COLO668 (cell line): ENCODE results near the gene MISP.

ENCODE experiments used
- DNase-seq: peaks from one replicate; lab custom pipeline; 2025; ENCODE audit not compliant: unreplicated experiment; lab: John Stamatoyannopoulos, UW

The MISP gene

DNA sequence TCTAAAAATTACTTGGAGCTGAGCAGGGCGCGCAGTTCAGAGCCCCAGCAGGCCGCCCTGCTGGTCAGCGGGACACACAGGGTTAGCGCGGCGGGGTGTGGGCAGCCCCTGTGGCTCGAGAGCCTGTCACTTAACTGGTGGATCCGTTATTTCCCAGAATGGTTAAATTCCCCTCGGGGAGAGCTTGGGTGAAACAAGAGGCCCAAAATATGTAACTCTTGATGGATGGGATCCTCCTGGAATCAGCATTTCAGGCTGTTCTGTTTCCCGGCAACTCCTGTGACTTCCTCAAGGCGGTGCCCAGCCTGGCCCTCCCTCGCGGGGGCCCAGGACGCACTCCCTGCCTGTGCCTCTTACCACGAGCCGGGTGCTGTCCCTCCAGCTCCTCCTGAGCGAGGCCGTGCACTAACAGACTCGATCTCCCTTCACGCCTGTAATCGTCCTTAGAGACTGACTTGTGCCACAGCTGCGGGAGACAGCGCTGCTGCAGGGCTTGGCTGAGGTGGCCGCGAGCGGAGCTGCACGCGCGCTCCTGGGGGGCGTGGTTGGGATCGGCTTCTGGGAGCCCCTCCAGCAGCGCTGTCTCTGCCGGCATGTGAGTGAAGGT, 56.0 kb downstream of the MISP start:
- DNase-seq = no peak

DNA sequence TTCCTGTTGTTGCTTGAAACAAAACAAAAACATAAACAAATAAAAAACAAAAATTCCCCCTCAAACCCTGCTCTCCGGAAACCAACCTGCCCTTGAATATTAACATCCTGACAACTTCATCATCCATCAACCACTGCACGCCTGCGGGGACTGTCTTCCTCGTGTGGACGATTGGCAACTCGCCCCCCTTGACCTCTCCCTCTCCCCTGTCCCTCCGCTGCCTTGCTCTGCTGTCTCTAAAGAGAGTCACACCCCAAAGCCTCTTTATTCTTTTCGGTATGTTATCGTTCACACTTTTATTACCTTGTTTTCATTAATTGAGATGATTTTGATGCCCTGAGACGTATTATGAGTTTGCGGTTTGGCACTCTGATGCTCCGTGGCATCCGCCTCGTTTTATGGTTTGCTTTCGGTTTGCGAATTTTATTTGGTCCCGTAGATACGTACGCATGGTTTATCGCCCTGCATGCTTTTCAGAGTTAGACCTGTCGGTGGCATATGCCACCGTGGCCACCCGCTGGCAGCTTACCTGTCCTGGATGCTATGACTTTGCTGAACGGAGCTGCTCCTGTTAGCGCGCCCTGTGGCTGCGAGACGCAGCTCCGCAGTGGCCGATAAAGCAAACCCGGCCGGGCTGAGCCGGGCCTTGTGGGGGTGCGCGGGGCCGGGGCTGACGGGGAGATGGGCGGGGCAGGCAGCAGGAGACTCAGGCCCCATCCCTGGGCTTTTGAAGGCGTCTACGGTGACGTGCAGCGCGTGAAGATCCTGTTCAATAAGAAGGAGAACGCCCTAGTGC, 56.9 kb downstream of the MISP start:
- DNase-seq = no peak

DNA sequence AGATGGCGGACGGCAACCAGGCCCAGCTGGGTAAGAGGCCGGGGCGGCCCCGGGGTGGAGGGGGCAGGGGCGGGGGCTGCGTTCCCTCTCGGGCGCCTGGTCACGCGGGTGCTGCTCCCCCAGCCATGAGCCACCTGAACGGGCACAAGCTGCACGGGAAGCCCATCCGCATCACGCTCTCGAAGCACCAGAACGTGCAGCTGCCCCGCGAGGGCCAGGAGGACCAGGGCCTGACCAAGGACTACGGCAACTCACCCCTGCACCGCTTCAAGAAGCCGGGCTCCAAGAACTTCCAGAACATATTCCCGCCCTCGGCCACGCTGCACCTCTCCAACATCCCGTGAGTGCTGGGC, 57.5 kb downstream of the MISP start:
- DNase-seq = no peak

DNA sequence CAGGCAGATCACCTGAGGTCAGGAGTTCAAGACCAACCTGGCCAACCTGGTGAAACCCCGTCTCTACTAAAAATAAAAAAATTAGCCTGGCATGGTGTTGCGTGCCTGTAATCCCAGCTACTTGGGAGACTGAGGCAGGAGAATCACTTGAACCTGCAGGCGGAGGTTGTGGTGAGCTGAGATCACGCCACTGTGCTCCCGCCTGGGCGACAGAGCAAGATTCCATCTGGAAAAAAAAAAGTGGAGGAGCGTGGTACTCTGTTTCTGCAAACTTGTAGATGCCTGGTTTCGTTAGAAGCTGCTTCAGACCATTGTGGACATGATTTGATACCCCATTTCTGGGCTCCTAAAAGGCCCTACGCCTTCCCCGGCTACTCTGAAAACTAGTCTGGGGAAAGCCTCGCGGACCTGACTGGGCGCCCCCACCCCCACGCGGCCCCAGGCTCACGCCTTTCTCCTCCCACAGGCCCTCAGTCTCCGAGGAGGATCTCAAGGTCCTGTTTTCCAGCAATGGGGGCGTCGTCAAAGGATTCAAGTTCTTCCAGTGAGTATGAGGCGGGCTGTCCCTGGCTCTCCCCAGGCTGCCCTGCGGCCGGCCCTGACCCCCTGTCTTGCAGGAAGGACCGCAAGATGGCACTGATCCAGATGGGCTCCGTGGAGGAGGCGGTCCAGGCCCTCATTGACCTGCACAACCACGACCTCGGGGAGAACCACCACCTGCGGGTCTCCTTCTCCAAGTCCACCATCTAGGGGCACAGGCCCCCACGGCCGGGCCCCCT, 59.4 kb downstream of the MISP start:
- DNase-seq = no peak

DNA sequence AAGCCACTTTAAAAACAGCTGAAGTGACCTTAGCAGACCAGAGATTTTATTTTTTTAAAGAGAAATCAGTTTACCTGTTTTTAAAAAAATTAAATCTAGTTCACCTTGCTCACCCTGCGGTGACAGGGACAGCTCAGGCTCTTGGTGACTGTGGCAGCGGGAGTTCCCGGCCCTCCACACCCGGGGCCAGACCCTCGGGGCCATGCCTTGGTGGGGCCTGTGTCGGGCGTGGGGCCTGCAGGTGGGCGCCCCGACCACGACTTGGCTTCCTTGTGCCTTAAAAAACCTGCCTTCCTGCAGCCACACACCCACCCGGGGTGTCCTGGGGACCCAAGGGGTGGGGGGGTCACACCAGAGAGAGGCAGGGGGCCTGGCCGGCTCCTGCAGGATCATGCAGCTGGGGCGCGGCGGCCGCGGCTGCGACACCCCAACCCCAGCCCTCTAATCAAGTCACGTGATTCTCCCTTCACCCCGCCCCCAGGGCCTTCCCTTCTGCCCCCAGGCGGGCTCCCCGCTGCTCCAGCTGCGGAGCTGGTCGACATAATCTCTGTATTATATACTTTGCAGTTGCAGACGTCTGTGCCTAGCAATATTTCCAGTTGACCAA, 60.1 kb downstream of the MISP start:
- DNase-seq = no peak

- no peak for DNase-seq
Observed at GRCh38 chr19:811506-812048, 60.7 kb downstream of the MISP start.

GRCh38 chr19:812049-812746, 61.3 kb downstream of the MISP start:
- DNase-seq = no peak

DNA sequence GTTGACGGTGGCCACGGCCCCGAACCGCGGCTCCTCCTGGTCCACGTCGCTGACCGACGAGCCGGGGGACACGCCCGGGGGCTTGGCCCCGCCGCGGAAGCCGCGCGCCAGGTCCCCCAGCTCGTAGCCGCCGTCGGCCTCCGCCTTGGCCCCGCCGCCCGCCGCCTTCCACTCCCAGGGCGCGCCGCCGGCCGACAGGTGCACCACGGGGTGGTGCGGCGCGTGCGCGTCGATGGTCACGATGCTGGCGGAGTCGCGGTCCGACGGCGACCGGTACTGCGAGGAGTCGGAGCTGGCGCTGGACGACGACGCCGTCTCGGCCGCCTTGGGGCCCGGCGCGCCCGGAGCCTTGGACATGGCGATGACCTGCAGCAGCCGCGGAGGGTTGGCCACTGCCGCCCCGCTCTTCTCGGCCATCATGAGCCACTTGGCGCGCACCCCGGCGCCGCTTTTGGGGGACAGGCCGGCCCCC, 61.9 kb downstream of the MISP start:
- DNase-seq = no peak

GRCh38 chr19:813219-814151, 62.6 kb downstream of the MISP start:
- no peak for DNase-seq
